Forelimb muscle (tissue), 1 donor: ENCODE measurements around the gene PPIL6. TPM values are rescaled to one million over a fixed set of nuclear protein-coding genes. Genes with fewer than 3 reads are reported as not detected.

Source experiments
- DNase-seq: peaks from one replicate; pipeline ENCODE4 v3.0.0-alpha.2; 2013; ENCODE audit warnings: low read depth
- polyA plus RNA-seq: library from polyadenylated mRNA; unstranded; fragments of 120-200 nt; gene quantifications from one replicate; pipeline ENCODE4 v1.2.1, GENCODE V29; 2013; ENCODE audit not compliant: insufficient read length

Gene PPIL6
- 5.2 TPM for polyA plus RNA-seq

DNA sequence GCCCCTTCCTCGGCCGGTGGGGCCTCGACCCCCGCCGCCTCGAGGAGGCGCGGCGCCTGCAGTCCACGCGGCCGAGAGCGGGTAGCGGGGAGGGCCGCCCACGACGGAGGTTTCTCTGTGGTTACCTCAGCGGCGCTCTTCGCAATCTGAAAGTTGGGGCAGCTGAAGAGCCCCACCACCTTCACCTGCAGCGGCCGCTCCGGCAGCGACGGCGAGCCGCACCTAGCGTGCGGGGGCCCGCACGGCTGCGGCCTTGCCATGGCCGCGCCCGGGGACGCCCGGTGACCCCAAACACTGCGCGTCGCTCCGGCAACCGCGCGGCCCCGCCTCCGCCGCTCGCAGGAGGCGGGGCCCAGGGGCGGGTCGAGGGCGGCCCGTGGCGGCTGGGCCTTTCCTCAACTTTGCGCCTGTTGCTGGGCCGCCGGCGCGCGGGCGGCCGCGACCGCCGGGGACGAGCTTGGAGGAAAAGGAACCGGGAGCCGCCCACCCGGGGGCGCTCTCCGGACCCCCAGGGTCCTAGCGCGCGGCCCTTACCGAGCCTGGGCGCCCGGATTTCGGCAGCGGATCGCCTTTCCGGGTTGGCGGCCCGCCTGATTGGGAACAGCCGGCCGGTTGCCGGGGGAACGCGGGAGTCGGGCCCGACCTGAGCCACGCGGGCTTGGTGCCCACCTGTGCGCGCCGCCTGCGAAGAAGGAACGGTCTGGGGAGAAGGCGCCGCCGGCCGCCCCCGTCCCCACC is at the start of gene PPIL6, which contains the start of gene SMPD2:
TSS of gene PPIL6 (minus strand) at position 298 of the 738 bp plus-strand sequence. CDS start at position 260, 38 bp downstream.
TSS of gene SMPD2 (plus strand) at position 394 of the 738 bp plus-strand sequence. CDS start 398 bp downstream, outside the sequence.
- peak; percentile 85 for DNase-seq

DNA sequence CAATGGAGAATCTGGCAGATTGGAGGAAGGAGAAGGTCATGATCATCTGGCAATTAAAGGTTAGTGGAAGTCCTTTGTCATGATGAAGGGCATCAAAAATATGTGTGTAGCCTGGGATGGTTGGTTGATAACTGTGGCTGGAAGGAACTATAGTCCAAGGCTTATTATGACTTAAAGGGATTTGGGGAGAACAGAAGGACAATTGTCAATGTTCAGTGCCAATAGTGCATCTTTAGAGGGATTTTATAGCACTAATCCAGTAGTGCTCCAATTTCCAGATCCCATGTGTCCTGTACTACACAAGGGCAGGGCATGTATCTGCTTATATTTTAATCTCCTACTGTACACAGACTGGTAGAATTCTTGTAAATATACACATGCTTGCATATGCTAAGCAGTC is 47.6 kb upstream of the PPIL6 start:
- no peak for DNase-seq

- no peak for DNase-seq
These were observed 45.6 kb upstream of the PPIL6 start for GRCh38 chr6:109486068-109486467.

DNA sequence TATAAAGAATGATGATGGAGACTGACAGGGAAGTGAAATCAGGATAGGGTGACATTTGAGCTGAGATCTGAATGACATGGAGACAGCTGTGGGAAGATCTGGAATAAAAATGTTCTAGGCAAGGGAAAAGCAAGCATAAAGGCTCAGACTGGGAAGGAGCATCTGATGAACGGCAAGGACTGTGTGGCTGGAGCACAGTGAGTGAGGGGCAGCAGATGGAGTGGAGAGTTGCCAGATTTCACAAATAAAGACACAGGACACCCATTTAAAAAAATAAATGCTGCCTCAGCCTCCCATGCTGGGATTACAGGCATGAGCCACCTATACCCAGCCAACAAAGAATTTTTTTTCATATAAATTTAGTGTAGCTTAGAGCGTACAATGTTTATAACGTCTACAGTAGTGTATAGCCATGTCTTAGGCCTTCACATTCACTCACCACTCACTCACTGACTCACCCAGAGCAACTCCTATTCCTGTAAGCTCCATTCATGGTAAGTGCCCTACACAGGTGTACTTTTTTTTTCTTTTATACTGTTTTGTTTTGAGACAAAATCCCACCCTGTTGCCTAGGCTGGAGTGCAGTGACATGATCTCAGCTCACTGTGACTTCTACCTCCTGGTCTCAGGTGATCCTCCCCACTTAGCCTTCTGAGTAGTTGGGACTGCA is 45.0 kb upstream of the PPIL6 start:
- no peak for DNase-seq

DNA sequence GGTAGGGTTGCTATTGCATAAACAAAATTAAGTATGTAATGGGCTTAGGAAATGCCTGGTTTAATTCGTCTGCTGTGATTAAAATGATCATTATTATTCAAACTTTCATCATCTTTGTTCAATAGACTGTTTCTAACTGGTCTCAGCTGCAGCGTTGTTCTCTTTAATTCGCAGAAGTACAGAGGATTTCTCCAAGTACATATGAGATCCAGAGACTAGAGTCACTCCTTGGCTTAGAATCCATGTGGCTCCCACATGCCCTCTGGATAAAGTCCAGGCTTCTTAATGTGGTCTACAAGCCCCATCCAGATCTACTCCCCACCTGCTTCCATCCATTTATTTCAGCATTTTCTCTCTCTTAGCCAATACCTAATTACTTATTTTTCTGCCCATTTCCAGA is 43.7 kb upstream of the PPIL6 start:
- no peak for DNase-seq

- no peak for DNase-seq
These were observed 43.3 kb upstream of the PPIL6 start for GRCh38 chr6:109483735-109484057.

- DNase-seq: peak; percentile 59
These were observed 42.7 kb upstream of the PPIL6 start, which contains the start of gene ZBTB24 for GRCh38 chr6:109482905-109483734. Gene ZBTB24 (minus strand): TSS chr6:109483219. CDS start chr6:109482026, 1,193 bp downstream.

DNA sequence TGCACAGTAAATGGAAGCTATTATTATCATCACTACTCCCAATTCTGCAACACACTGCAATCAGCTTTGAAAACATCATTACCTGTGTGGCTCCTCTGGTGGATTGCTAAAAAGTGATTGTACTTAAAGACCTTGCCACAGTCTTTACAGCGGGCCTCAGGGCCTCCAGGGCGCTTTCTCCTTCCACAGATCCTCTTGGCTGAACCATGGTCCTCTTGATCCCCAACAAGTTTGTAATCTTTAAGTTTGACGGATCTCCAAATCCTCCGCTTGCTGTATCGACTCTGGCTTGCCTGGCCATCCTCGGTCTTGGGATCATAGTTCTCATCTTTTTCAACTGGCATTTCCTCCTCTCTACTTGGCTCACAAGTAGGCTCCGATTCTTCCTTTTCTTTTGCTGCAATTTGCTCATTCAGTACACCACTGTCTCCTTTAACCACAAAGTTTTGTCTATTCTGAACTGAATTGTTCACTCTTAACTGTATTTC is 40.6 kb upstream of the PPIL6 start:
- no peak for DNase-seq

DNA sequence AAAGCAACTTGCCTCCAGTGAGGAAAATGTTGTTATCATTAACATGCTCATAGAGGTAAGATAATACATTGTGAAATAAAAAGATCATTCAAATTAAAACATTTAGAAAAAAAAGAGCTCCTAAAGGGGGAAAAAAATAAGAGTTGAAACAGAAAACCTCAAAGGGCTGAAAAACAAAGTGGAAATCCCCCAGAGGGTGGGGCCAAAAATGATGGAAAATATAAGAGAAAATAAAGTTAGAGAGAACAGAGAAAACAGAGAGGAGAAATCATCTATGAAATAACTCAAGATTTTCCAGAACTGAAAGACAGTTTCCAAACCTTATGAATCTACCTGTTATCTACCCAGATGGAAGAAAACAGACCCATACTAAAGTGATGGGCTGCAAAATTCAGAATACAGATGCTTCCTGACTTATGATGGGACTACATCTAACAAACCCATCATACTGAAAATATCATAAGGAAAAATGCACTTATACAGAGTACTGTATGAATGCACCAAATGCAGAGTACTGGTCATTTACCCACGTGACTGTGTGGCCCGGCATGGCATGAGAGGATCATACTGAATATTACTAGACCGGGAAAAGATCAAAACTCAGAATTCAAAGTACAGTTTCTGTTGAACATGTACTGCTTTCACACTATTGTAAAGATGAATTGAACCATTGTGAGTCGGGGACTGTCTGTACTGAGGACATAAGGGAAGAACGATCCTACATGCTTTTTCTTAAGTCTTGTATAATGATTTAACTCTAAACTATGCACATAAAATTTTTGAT is 38.6 kb upstream of the PPIL6 start:
- DNase-seq: no peak

GRCh38 chr6:109478222-109478805 is 37.9 kb upstream of the PPIL6 start:
- no peak for DNase-seq

DNA sequence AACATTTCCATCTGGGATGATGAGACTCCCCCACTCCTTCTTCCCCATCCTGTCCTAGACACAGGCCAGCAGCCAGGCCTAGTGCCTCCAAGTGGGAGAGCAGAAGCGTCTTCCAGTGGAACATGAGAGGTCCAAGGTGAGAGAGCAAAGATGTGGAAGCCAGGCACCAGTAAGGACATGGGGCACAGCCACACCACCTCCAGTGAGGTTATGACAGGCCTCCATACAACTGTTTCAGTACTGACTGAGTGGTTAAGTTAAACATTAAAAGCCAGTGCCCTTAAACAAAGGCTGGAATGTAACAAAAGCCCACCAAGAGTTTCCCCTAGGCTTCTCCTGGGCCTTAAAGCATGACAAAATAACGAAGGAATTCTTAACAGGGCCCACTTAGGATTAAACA is 37.3 kb upstream of the PPIL6 start:
- no peak for DNase-seq

GRCh38 chr6:109477184-109477583 is 36.8 kb upstream of the PPIL6 start:
- DNase-seq: no peak

- DNase-seq: no peak
These were observed 35.2 kb upstream of the PPIL6 start for GRCh38 chr6:109475625-109476024.

GRCh38 chr6:109474995-109475394 is 34.6 kb upstream of the PPIL6 start:
- DNase-seq: no peak

DNA sequence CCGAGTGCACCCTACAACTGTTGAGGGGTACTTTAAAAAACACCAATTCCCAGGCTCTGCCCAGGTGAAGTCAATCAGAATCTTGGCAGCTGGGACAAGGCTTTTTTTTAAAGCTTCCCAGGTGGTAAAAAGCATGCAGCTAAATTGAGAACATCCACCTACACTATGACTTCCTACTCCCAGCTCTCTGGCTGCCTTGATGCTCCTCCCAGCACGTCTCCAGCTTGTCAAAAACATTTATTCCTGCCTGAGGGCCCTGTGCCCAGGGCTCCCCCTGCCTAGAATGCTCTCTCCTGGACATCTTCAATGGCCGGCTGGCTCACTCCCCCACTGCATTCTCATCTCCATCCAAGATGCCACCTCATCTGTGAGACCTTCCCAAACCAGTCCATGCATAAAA is 32.7 kb upstream of the PPIL6 start:
- no peak for DNase-seq

- DNase-seq: no peak
These were observed 31.9 kb upstream of the PPIL6 start for GRCh38 chr6:109472132-109472995.

DNA sequence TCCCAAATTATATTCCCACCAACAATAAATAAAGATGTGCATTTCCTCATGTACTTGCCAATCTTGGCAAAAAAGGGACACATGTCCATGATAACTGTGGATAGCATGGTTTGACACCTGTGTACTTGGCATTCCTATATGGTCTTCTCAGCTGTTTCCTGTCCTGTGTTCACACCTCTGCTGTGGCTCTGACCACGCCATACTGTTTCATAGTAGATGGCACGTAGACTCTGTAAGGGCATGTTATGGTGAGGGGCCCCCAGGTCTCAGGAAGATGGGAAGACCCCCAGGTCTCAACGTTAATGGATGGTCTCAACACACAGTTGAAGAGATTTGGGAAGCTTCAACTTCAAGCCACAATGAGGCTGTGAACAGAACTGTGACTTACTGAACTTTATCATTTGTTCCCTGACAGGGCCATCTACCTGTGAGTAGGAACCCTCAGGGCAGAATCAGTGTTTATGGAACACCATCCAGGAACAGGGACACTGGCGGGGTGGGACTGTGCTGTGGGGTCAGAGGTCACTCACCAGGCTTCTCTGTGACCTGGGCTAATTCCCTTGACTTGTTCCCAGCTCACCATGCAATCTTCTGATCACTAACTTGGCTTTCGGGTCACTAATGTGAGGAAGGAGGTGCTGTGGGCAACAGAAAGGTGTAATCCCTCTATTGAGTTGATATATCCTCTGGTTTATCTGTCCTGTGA is 30.8 kb upstream of the PPIL6 start:
- no peak for DNase-seq

GRCh38 chr6:109469591-109470189 is 29.3 kb upstream of the PPIL6 start:
- DNase-seq: no peak

DNA sequence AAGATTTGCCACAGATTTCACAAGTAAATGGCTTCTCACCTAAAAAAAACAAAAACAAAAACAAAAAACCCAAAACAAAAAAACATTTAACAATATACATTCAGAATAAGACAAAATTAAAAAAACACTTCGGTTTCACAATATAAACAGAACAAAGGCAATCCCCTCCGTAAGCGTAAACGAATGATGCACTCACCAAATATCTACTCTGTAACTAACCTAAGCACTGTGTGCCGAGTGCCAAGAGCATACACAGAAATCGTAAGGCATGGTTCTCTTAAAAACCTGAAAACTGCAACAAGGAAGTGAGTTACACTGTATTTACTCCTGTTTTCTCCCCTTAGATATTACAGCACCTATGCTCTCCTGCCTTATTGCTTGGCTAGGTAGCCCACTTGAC is 27.3 kb upstream of the PPIL6 start:
- DNase-seq: no peak
